Measurements from ENCODE around the gene WDFY1.
"Not testable (repeated sequence)": the region's sequence is repeated elsewhere in the genome, so short reads cannot be mapped to it uniquely, and the experiment has no call there.

WDFY1 gene

DNA sequence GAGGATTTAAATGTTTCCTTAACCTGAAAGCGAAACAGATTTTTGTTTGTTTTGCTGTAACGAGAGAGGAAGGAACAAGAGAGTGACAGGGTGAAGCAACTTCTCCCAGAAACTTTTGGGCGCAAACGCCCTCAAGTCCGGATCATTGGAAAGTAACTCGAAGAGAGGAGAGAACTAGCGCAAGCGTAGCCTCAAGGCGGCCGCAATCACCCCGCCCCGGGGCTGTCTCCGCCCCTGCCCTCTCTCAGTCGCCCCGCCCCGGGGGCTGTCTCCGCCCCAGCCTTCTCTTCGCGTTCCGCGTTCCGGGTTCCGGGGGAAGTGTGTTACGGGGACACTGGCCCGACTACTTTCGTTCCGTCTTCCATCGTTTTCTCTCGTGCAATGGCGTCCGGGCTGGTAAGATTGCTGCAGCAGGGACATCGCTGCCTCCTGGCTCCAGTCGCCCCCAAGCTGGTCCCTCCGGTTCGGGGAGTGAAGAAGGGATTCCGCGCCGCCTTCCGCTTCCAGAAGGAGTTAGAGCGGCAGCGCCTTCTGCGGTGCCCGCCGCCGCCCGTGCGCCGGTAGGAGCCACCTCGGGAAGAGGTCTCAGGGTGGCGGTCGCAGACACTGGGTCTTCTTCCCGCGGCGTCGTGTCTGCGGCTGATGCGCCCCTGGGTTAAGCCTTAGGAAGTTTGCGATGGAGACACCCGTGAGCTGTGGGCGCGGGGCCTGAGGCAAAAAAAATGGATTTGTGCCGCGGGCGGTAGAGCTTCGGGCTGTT lies 12.1 kb upstream of the WDFY1 start, which contains the start of gene MRPL44:
Gene MRPL44 (plus strand): TSS at position 372 of the 760 bp plus-strand sequence. CDS start 10 bp downstream, at position 382.
- DNase-seq = peak; percentile 96

DNA sequence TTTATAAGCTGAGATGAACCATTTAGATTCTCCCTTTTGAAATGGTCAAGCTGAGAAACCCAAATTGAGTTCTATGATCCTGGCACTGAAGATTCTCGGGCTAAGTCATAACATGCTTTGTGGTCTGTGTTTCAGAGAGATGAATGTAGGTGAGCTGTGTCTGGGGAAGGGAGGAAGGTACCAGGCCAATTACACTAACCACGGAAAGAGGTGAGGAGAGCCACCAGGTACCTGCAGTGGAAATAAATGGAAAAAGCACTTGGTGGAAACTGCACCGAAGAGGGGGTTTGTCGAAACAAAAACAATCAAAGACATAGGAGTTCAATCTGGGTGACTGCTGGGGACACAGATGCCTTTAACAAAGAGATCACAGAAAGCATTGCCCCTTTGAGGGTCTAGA lies 11.2 kb upstream of the WDFY1 start:
- no peak for DNase-seq

DNA sequence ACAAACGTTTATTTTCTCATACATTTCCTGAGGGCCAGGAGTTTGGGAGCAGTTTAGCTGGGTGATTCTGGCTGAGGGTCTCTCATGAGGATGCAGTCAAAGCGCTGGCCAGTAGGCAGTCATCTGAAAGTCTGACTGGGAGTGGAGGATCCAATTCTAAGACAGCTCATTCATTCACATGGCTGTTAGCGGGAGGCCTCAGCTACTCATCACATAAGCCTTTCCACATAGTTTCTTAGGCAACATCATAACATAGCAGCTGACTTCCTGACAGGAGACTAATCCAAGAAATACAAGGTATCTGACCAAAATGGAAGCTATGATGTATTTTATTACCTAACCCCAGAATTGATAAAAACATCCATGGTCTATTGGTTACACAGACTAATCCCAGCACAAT lies 9.3 kb upstream of the WDFY1 start:
- no peak for DNase-seq

DNA sequence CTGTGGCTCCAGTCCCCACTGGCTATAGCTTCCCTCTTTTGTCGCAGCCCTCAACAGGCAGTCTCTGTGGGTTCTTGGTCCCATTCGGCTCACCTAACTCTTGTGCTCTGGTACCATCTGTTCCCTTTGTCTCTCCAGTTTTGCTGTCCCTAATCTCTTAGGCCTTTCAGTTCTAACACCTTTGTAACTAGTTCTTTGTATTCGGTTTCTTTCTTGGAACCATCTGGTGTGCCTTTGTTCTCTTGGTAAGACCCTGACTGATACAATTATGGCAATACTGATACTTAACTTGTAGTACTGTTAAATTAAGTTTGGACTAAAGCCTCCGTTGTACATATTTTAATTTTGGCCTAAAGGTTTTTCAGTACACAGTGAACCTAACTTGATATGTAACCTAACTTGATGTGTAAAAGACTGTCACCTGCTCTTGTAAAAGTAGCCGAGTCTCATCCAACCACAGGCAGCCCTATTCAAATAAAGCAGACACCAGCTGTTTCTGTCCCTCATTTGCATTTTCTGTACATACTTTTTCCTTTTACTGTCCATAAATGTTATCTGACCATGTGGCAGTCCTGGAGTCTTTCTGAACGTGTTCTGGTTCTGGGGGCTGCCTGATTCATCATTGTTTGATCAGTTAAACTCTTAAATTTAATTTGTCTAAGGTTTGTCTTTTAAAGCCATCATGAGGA lies 7.3 kb upstream of the WDFY1 start:
- DNase-seq = no peak

DNA sequence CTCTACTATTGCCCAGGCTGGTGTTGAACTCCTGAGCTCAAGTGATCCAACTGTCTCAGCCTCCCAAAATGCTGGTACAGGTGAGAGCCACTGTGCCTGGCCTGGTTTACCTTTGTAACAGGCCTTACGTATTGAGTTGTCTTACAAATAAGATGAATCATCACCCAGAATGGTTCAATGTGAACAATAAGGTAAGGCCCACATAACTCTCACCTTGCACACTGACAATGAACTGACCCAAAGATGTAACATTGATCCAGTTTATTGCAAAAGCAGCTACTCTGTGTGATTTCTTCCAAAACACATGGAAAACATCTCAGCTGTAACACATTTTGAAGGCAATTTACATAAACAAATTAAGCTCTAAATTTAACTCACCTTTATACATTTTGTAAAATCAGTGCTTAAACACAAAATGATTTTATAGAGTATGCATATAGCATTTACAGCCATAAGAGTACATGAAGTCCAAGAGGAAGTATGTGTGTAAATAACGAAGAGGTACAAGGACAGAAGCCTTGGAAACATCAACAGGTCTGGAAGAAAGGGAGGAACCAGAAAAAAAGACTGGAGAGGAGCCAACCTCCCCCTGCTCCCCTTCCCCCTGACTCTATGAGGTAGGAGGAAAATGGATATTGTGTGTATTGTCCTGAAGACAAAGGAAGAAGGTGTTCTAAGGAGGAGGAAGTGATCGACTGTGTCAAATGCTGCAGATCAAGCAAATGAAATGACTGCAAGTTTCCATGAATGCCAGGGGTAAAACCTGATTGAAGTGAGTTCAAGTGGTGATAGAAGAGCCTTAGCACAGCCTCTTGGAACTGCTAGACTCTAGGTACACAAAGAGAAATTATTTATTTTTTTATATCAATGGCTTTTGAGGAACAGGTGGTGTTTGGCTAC lies 5.6 kb upstream of the WDFY1 start:
- no peak for DNase-seq

DNA sequence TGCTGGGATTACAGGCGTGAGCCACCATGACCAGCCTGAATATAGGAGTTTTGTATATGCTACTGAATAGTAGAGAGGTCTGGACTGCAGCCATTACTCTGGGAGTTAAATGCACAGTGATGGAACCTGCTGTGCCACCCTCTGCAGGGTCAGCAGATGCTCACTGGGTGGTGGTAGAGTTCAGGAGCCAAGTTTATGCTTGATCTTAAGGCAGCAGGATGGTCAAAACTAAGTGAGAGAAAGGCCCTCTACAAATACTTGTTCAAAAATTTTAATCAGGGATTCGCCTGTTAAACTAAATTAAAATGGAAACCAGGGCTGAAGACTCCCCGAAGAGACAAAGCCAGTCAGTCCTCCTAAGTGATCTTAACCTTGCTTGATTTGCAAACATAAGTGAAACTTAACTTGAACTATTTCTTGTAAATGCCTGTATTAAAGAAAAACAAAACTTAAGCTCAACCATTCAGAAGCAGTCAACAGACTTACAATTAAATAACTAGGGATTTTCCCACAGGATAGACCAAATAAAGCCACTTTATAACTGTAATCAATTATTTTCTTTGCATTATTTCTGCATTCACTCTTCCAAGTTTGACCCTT lies 4.2 kb upstream of the WDFY1 start:
- no peak for DNase-seq

DNA sequence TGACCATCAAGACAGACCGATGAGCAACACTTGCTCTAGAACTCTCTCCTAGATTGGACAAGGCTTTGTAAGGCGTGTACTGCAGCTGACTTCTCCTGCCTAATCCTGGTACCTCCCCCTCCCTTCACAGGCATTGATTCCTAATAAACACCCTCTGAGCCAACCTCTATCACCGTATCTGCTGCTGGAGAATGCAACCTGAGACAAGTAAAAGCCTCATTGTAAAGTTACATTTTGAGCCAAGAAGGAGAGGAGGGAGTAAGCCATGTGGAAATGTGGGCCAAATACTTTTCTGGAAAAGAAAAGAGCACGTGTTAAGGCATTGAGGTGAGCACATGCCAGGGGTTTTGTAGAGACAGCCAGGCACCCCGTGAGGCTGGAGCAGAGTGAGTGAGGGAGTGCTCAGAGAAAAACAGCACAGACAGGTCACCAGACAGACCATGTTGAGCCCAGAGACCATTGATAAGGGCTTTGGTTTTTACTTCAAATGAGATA lies 2.6 kb upstream of the WDFY1 start:
- DNase-seq = no peak

DNA sequence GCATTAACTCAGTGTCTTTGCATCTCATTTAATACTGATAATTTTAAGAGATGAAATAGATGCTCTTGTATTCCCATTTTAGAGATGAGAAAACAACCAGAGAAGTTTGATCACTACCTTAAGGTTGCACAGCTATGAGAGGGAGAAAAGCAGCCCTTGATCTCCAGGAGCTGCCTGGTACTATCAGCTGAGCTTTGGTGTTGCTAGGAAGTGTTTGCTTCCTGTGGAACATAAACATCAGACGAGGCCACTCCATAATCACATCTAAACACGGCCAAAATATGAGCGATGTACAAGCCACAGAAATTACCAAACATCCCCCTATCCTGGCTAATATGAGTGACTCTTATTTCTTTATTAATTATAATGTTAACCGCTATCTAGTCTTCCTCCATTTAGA lies 620 bp upstream of the WDFY1 start:
- no peak for DNase-seq

DNA sequence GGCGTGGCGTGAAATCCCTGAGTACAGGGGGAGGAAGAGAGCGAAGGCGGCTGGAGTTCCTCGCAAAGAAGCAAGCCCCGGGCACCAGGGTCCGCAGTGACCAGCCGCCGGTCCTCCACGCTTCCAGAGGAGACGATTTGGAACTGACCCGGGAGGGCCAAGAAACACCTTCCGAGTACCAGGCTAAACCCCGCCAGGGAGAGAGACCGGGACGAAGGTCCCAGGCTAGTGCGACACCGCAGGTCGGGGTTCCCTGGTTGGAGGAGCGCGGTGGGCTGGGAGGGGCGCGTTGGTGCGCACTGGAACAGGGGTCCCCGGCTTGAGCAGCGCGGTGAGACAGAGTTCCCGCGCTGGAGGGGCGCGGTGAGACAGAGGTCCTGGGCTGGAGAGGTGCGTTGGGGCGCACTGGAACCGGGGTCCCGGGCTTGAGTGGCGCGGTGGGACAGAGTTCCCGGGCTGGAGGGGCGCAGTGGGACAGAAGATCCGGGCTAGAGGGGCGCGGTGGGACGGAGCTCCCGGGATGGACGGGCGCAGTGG lies 901 bp downstream of the WDFY1 start:
- no peak for DNase-seq

GRCh38 chr2:223943561-223944008 lies 1.6 kb downstream of the WDFY1 start:
- DNase-seq = no peak

DNA sequence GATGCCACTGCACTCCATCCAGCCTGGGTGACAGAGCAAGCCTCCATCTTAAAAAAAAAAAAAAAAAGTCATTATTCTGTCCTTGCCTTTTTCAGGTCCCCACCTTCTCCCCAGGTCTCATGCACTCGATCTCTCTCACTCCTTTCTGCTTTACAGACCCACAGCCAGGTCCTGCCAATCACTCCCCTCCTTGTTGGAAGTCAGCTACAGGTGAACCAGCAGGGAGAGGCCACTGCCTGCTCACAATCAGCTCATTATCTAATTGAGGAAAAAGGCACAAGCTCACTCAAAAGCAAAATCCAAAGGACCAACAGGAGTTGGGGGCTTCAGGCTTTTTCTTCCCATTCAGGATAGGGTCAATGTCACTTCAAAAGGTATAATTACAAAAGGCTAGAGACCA lies 2.0 kb downstream of the WDFY1 start:
- no peak for DNase-seq

DNA sequence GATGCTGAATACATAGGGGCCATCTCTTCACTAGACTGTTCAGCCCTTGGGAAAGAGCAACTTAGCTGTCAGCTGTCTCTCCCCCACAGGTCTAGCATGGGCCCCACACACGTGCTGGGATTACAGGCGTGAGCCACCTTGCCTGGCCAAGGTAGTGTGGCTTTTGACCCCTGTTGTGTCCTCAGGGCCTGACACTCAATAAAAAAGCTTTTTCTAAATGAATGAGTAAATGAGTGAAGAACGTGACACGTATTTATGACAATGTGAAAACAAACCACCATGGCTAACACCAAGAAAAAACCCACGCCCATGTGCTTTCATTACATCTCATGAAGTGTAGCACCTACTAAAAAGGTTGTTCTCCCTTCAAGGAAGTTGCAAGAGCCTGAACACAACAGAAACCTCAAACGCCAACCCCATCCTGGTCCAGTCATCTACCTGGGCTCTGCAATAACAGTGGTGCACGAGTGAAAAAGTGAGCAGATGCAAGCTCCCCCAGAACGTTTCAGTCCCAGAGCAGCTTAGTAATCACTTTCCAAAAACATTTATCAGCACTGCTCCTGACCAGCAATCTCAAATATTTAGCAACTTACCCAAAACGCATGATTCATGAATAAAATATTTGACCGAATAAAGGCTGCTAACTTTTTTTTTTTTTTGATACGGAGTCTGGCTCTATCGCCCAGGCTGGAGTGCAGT lies 3.4 kb downstream of the WDFY1 start:
- no peak for DNase-seq

DNA sequence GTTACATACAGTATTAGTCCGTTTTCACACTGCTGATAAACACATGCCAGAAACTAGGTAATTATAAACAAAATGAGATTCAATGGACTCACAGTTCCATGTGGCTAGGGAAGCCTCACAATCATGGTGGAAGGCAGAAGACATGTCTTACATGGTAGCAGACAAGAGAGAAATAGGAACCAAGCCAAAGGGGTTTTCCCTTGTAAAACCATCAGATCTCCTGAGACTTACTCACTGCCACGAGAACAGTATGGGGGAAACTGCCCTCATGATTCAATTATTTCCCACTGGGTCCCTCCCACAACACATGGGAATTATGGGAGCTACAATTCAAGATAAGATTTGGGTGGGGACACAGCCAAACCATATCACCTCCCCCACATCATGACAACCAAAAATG lies 5.7 kb downstream of the WDFY1 start:
- not testable (repeated sequence) for DNase-seq

DNA sequence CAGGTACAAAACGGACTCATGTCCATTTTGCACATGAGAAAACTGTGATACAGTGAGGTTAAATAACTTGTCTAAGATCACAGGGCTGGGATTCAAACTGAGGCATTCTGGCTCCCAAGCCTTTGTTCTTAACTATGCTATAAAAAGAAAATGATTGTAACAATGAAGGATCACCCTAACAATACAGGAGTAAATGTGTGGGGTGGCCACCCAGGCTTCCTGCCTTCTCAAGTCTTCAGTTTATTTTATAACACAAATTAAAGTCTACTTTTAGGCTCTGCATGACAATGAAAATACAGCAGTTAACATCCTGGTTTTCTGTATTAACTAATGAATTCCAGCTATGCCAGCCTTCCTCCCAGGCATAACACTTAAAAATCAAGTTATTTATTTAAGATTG lies 7.6 kb downstream of the WDFY1 start:
- DNase-seq = no peak

- no peak for DNase-seq
Observed at GRCh38 chr2:223936862-223937326, 8.2 kb downstream of the WDFY1 start.

GRCh38 chr2:223935459-223936125 lies 9.5 kb downstream of the WDFY1 start:
- DNase-seq = no peak

- DNase-seq = no peak
Observed at GRCh38 chr2:223934870-223935269, 10.3 kb downstream of the WDFY1 start.

DNA sequence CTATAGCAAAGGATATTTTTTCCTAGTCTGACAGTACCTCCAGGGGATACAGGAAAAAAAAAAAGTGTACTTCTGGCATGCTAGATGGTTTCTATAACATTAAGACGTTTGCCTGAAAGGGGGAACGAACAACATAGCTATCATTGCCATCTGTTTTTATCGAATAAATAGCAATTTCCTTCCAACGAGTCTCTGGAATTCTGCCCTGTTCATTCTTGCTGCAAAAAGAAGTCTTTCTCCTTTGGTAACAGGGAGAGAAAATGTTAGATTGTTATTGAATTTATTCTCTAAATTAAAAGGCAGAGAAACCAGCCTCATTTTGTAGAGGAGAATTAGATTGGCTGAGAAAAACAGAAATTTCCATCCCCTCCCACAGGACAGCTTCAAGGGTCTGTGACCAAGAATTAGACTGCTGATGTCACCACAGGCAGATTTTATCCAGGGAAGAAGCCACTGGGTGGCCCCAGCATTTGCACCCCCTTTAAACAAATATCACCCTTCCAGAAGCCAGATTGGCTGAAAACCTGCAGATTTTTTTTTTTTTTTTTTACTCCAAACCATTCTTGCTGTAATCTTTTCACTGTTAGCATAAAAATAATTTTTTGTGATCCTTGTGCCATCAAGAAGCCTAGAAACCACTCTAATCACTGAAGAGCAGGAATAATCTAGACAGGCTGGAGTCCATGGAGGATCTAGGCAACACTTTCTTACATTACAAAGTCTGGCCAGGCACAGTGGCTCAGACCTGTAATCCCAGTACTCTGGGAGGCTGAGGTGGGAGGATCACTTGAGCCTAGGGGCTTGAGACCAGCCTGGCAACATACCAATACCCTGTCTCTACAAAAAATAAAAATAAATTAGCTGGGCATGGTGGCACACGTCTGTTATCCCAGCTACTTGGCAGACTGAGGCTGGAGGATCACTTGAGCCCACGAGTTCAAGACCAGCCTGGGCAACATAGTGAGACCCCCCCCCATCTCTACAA lies 12.0 kb downstream of the WDFY1 start:
- DNase-seq = no peak

DNA sequence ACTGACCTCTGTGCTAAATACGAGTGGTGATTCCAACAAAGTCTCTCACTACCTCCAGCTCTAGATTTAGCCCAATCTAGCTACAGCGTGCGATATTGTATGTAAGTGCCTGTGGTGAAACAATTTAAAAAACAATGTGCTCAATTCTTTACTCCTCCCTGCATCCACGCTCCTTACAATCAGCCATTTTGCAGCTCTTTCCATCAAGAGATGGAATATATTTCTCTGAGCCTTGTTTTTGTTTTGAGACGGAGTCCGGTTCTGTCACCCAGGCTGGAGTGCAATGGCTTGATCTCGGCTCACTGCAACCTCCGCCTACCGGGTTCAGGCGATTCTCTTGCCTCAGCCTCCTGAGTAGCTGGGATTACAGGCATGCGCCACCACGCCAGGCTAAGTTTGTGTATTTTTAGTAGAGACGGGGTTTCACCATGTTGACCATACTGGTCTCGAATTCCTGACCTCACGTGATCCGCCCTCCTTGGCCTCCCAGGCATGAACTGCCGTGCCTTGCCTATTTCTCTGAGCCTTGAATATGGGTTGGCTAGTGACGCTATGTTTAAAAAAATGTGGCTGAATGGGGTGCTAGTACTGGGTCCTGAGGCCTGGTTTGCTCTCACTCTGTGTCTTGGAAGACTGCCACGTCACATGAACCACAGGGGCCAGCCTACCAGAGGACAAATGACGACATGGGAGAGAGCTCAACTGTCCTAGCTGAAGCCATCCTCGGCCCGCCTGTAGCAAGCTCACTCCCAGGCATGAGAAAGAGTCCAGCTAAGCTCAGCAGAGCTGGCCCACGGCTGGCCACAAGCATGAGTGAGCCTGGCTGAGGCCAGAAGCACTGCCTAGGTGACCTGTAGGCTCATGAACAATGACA lies 14.8 kb downstream of the WDFY1 start:
- no peak for DNase-seq

Data from activated CD4-positive, alpha-beta T cell treated with anti-CD3 and anti-CD28 coated beads for 1 hour (primary cell).